C4-2B (cell line): ENCODE results near the gene TEX26.

ENCODE experiments used
- CTCF ChIP-seq: fragments of 450-650 bp; conservative IDR thresholded peaks from 2 replicates; pipeline ENCODE4 v1.5.1; 2017; ENCODE audit warnings: mild to moderate bottlenecking
- ZFX ChIP-seq: fragments of 450-650 bp; IDR thresholded peaks from 2 replicates; pipeline ENCODE4 v1.6.1; 2017

DNA sequence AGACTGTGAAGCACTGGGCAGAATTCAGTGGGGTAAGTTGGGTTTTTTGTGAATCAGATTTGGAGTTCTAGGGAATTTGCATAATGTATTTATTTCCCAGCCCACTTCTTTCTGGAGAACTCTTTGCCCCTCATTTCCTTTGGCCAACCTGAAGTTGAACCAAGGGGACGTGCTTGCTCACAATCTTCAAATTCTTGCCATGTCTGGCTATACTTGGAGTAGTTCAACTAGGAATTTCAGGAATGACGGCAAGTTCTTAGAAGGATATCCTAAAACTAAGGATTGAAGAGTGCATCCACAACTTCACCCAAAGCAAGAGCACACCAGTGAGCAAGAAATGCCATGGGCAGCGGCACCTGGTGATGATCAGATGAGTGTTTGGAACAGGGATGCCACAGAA, 88.5 kb downstream of the TEX26 start:
- TF ChIP-seq CTCF (no peak), ZFX (no peak)
